H1 (cell line): ENCODE results near the gene EFHD1. TPM values are rescaled to one million over a fixed set of nuclear protein-coding genes. Genes with fewer than 3 reads are reported as not detected.

Experiments
- CTCF ChIA-PET: fragments of 300-600 bp; sonication (Branson Sonifier 250); formaldehyde crosslinking; loops from one replicate; lab custom pipeline; 2021; ENCODE audit not compliant: partially characterized antibody; lab: Charles Lee
- POLR2A ChIA-PET: fragments of 300-600 bp; sonication (Branson Sonifier 250); formaldehyde crosslinking; loops from one replicate; lab custom pipeline; 2021; ENCODE audit warnings: inconsistent platforms; ENCODE audit not compliant: partially characterized antibody; lab: Charles Lee
- DNase-seq, 2 experiments: peaks; one replicate each; pipeline versions ENCODE4 v3.0.0 to v3.0.0-alpha.2; 2010 to 2022; ENCODE audit warnings: low spot score in 2 of 2, low read depth in 1 of 2, mixed read lengths in 1 of 2
- FAIRE-seq: peaks from 2 replicates; lab custom pipeline; 2011; peaks lifted over from hg19 to GRCh38; lab: Jason Lieb, UNC
- H2AFZ ChIP-seq: 2 replicates; pipeline ENCODE4 v1.8.1; 2012; ENCODE audit warnings: low read length, inconsistent platforms
- H2AK5ac ChIP-seq: 2 replicates; pipeline ENCODE4 v1.6.1; 2013; ENCODE audit warnings: low read depth, low read length
- H2BK120ac ChIP-seq: replicated peaks from 2 replicates; pipeline ENCODE3; 2013; ENCODE audit warnings: low read depth, low read length, inconsistent platforms
- H2BK12ac ChIP-seq: 2 replicates; pipeline ENCODE4 v1.6.1; 2013; ENCODE audit warnings: low read depth, low read length
- H2BK15ac ChIP-seq: 2 replicates; pipeline ENCODE4 v1.6.1; 2013; ENCODE audit warnings: low read length
- H2BK20ac ChIP-seq: 2 replicates; pipeline ENCODE4 v1.6.1; 2013; ENCODE audit warnings: low read length
- H2BK5ac ChIP-seq: 2 replicates; pipeline ENCODE4 v1.6.1; 2013; ENCODE audit warnings: low read depth, low read length
- H3K14ac ChIP-seq: 2 replicates; pipeline ENCODE4 v1.6.1; 2013; ENCODE audit warnings: inconsistent platforms; ENCODE audit not compliant: insufficient read length
- H3K18ac ChIP-seq: 2 replicates; pipeline ENCODE4 v1.6.1; 2013; ENCODE audit warnings: low read length; ENCODE audit errors: extremely low read depth
- H3K23ac ChIP-seq: 2 replicates; pipeline ENCODE4 v1.6.1; 2013; ENCODE audit warnings: inconsistent platforms; ENCODE audit not compliant: insufficient read length
- H3K23me2 ChIP-seq: 2 replicates; pipeline ENCODE4 v1.6.1; 2013; ENCODE audit warnings: low read depth, low read length
- H3K27ac ChIP-seq: 2 replicates; pipeline ENCODE4 v1.6.1; 2011; ENCODE audit warnings: low read depth, low read length, inconsistent platforms
- H3K27me3 ChIP-seq, 4 experiments: replicated peaks in 1 of 4; 1 replicate in 1 of 4; 2 replicates in 3 of 4; pipeline versions ENCODE4 v1.6.1 to v1.8.1; 2011 to 2013; ENCODE audit warnings: low read length in 3 of 4, mild to moderate bottlenecking in 3 of 4, inconsistent platforms in 2 of 4, mixed read lengths in 2 of 4, moderate library complexity in 1 of 4; ENCODE audit not compliant: control insufficient read depth in 3 of 4, insufficient read depth in 3 of 4; ENCODE audit errors: extremely low read depth in 1 of 4
- H3K36me3 ChIP-seq, 4 experiments: 2 replicates each; pipeline versions ENCODE4 v1.6.1 to v1.8.1; 2011 to 2013; ENCODE audit warnings: mild to moderate bottlenecking in 4 of 4, low read length in 3 of 4, moderate library complexity in 2 of 4, control low read depth in 1 of 4, inconsistent platforms in 1 of 4; ENCODE audit not compliant: insufficient read depth in 4 of 4, control insufficient read depth in 2 of 4
- H3K4ac ChIP-seq: replicated peaks from 2 replicates; pipeline ENCODE3; 2013; ENCODE audit warnings: low read length, low read depth, mixed read lengths, inconsistent platforms; ENCODE audit not compliant: insufficient read length
- H3K4me1 ChIP-seq, 4 experiments: replicated peaks in 1 of 4; 1 replicate in 1 of 4; 2 replicates in 3 of 4; pipeline versions ENCODE4 v1.6.1 to v1.8.1; 2011 to 2013; ENCODE audit warnings: low read length in 3 of 4, inconsistent platforms in 2 of 4, mixed read lengths in 1 of 4; ENCODE audit not compliant: insufficient read depth in 4 of 4, control insufficient read depth in 3 of 4
- H3K4me2 ChIP-seq, 2 experiments: 2 replicates each; pipeline versions ENCODE4 v1.6.1 to v1.8.1; 2011 to 2013; ENCODE audit warnings: low read depth in 2 of 2, low read length in 2 of 2, control low read depth in 1 of 2, inconsistent platforms in 1 of 2, mild to moderate bottlenecking in 1 of 2; ENCODE audit not compliant: insufficient read depth in 1 of 2
- H3K4me3 ChIP-seq, 4 experiments: fragments of 200-600, 300-600 bp in 1 of 4; sonication (generic), shearing (Covaris generic), sonication (Bioruptor Twin) in 1 of 4; 2 replicates each; pipeline versions ENCODE4 v1.5.1 to v1.8.1; 2011 to 2016; ENCODE audit warnings: low read length in 4 of 4, low read depth in 3 of 4, control low read depth in 2 of 4, inconsistent platforms in 2 of 4, mild to moderate bottlenecking in 2 of 4, mixed read lengths in 1 of 4, moderate library complexity in 1 of 4; ENCODE audit not compliant: insufficient read depth in 2 of 4; ENCODE audit errors: extremely low read depth in 1 of 4
- H3K56ac ChIP-seq: replicated peaks from 2 replicates; pipeline ENCODE3; 2013; ENCODE audit warnings: low read depth, mild to moderate bottlenecking, mixed read lengths, low read length, inconsistent platforms; ENCODE audit not compliant: insufficient read length
- H3K79me1 ChIP-seq: 2 replicates; pipeline ENCODE4 v1.6.1; 2013; ENCODE audit warnings: low read depth, low read length, control low read depth
- H3K79me2 ChIP-seq, 2 experiments: 2 replicates each; pipeline versions ENCODE4 v1.6.1 to v1.8.1; 2012 to 2013; ENCODE audit warnings: low read length in 2 of 2, mild to moderate bottlenecking in 2 of 2, inconsistent platforms in 1 of 2; ENCODE audit not compliant: insufficient read depth in 2 of 2, control insufficient read depth in 1 of 2
- H3K9ac ChIP-seq, 4 experiments: replicated peaks in 1 of 4; 1 replicate in 1 of 4; 2 replicates in 3 of 4; pipeline versions ENCODE4 v1.6.1 to v1.8.1; 2011 to 2013; ENCODE audit warnings: low read depth in 3 of 4, low read length in 3 of 4, control low read depth in 2 of 4, mild to moderate bottlenecking in 2 of 4, moderate library complexity in 2 of 4, inconsistent platforms in 1 of 4; ENCODE audit errors: extremely low read depth in 1 of 4
- H3K9me3 ChIP-seq, 2 experiments: 2 replicates each; pipeline versions ENCODE4 v1.6.1 to v1.8.1; 2012 to 2013; ENCODE audit warnings: mild to moderate bottlenecking in 2 of 2, moderate library complexity in 2 of 2, control low read depth in 1 of 2, inconsistent platforms in 1 of 2, low read depth in 1 of 2, low read length in 1 of 2, mixed read lengths in 1 of 2; ENCODE audit not compliant: insufficient read depth in 2 of 2
- H4K20me1 ChIP-seq, 2 experiments: replicated peaks in 1 of 2; 2 replicates each; pipeline versions ENCODE3 to v1.8.1; 2011 to 2013; ENCODE audit warnings: inconsistent platforms in 2 of 2, low read length in 2 of 2, mild to moderate bottlenecking in 1 of 2; ENCODE audit not compliant: insufficient read depth in 2 of 2, control insufficient read depth in 1 of 2
- H4K5ac ChIP-seq: 2 replicates; pipeline ENCODE4 v1.6.1; 2013; ENCODE audit warnings: low read length, low read depth, mixed read lengths, inconsistent platforms; ENCODE audit not compliant: insufficient read length
- H4K8ac ChIP-seq: 2 replicates; pipeline ENCODE4 v1.8.0; 2013; ENCODE audit warnings: mild to moderate bottlenecking, moderate library complexity, low read length, inconsistent platforms; ENCODE audit not compliant: insufficient read depth; ENCODE audit errors: extremely low read depth
- H4K91ac ChIP-seq: replicated peaks from 2 replicates; pipeline ENCODE3; 2013; ENCODE audit warnings: low read length, mixed read lengths, inconsistent platforms; ENCODE audit not compliant: insufficient read length
- CHD1 ChIP-seq: IDR thresholded peaks from 2 replicates; pipeline ENCODE4 v1.6.1; 2012; ENCODE audit warnings: low read depth, low read length, improper control_type of control experiment
- EGR1 ChIP-seq: IDR thresholded peaks from 2 replicates; pipeline ENCODE4 v1.6.1; 2011; ENCODE audit warnings: low read depth, low read length, borderline replicate concordance
- GABPA ChIP-seq: IDR thresholded peaks from 2 replicates; pipeline ENCODE4 v1.6.1; 2011; ENCODE audit warnings: mild to moderate bottlenecking, low read length, moderate library complexity, borderline replicate concordance; ENCODE audit not compliant: insufficient read depth
- GTF2F1 ChIP-seq: IDR thresholded peaks from 2 replicates; pipeline ENCODE4 v1.6.1; 2012; ENCODE audit warnings: low read depth, low read length, improper control_type of control experiment, borderline replicate concordance
- JUN ChIP-seq: IDR thresholded peaks from 2 replicates; pipeline ENCODE4 v1.6.1; 2011; ENCODE audit warnings: low read depth, mild to moderate bottlenecking, improper control_type of control experiment, low read length
- MAFK ChIP-seq: IDR thresholded peaks from 2 replicates; pipeline ENCODE4 v1.6.1; 2012; ENCODE audit warnings: low read depth, mild to moderate bottlenecking, improper control_type of control experiment, low read length
- YY1 ChIP-seq: IDR thresholded peaks from 2 replicates; pipeline ENCODE4 v1.6.1; 2011; ENCODE audit warnings: low read depth, mild to moderate bottlenecking, low read length
- WGBS, 2 experiments: shearing (Covaris generic) in 1 of 2; methylation state at CpG; one replicate each; pipeline versions ENCODE4 v1.1.6 to v1.1.7; 2013 to 2015; ENCODE audit warnings: low lambda C conversion rate in 2 of 2, mixed read lengths in 2 of 2, inconsistent platforms in 1 of 2, low coverage in 1 of 2, missing lambda C conversion rate in 1 of 2; ENCODE audit not compliant: insufficient replicate concordance in 2 of 2, insufficient coverage in 1 of 2, insufficient read length in 1 of 2; ENCODE audit errors: extremely low coverage in 1 of 2, missing lambda C conversion rate in 1 of 2; 5-methylcytosine and 5-hydroxymethylcytosine counted together
- polyA plus RNA-seq, 7 experiments: library from polyadenylated mRNA; depleted of rRNA in 3 of 7; stranded (reverse) in 5 of 7; unstranded in 2 of 7; fragments of >200 nt in 5 of 7; fragments of 200-250 nt in 2 of 7; gene quantifications; 1 replicate in 5 of 7; 2 replicates in 1 of 7; 4 replicates in 1 of 7; pipeline versions ENCODE4 v1.2.1 to v1.2.3, GENCODE V29; 2011 to 2013; ENCODE audit warnings: missing spikeins in 2 of 7, mixed read lengths in 2 of 7
- total RNA-seq: library from RNA; stranded (reverse); fragmentation: NEBNext Ultra II Directional; extraction: Animal tissue kit (Norgen Biotek cat#: 25700); gene quantifications from 2 replicates; pipeline ENCODE4 v1.2.1, GENCODE V29; 2021

EFHD1 gene
- total and polyA plus RNA-seq, 2 of the 8 experiments (the other 6 are each of a cell fraction or from before 2014, with no cell fraction given) = 3.4 to 4.5 TPM

DNA sequence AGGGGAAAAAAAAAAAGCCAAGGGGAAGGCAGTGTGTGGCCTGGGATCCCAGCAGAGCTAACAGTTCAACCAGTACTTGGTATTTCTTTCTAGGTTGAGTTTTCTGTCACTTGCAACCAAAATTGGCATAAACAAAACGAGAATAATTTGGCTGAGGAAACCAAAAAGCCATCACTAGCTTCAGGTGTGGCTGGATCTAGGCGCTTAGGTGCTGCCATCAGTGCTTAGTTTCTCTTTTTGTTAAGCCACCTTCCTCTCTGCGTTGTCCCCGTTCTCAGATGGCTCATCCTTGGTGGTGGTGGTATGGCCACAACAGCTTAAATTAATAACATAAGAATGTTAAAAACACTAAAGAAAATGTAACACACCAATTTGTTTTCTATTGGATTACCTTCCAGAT, 2.4 kb downstream of the EFHD1 start:
- Histone ChIP-seq H3K79me1 (no peaks in the 10 kb centered on the region), H2BK120ac (no peak overlapping the region), H4K91ac (no peak overlapping the region), H3K56ac (no peak overlapping the region), H2BK15ac (no peak overlapping the region), H3K36me3 (no peaks in the 10 kb centered on the region), H3K4me1 (peaks cover 0 to 9% (median 1%) of the 10 kb centered on the region in 4 experiments; a peak in 4 of 7 replicates), H3K18ac (no peak overlapping the region), H3K14ac (no peak overlapping the region), H3K27me3 (peaks cover 21 to 51% (median 41%) of the 10 kb centered on the region in 4 experiments), H3K23ac (no peak overlapping the region), H3K4me3 (no peak overlapping the region), H2BK5ac (no peak overlapping the region), H4K5ac (no peak overlapping the region), H3K9ac (no peak overlapping the region), H4K20me1 (peaks cover 0 to 1% of the 10 kb centered on the region in 2 experiments), H3K27ac (no peak overlapping the region), H2BK12ac (no peak overlapping the region), H2BK20ac (no peak overlapping the region), H3K4me2 (no peak overlapping the region), H3K23me2 (peaks cover 13% of the 10 kb centered on the region), H2AFZ (no peak overlapping the region), H3K9me3 (no peaks in the 10 kb centered on the region), H4K8ac (no peak overlapping the region), H3K79me2 (no peaks in the 10 kb centered on the region), H2AK5ac (no peak overlapping the region), H3K4ac (no peak overlapping the region)
- ChIA-PET POLR2A (no interaction called here), CTCF (interaction anchor here (2.1 kb wide), 1 partner anchor 16 kb away, joined by 8 read pairs; no protein-coding TSS in a partner anchor)
- TF ChIP-seq MAFK = no peak
- no peak for TF ChIP-seq YY1
- no peak for TF ChIP-seq JUN
- no peak for TF ChIP-seq GTF2F1
- TF ChIP-seq CHD1 = no peak
- no peak for TF ChIP-seq GABPA
- no peak for TF ChIP-seq EGR1
- FAIRE-seq = no peak
- 96% methylated on average over 4 of the region's 4 CpGs; no CpG with 5 or more reads in 1 of the 2 experiments for WGBS, 2 experiments
- no peak for DNase-seq
